HG02840 (cell line): ENCODE results near the gene NUBP2.
A peak's percentile ranks its signal among the peaks of the same experiment; 100 is the strongest.

Experiments used
- ATAC-seq: cut with Tn5 transposase; IDR thresholded peaks from one replicate; pipeline ENCODE4 v1.9.1; 2021; ENCODE audit warnings: mild to moderate bottlenecking, moderate library complexity, moderate number of reproducible peaks; ENCODE audit not compliant: unreplicated experiment, low FRiP score

The NUBP2 gene

DNA sequence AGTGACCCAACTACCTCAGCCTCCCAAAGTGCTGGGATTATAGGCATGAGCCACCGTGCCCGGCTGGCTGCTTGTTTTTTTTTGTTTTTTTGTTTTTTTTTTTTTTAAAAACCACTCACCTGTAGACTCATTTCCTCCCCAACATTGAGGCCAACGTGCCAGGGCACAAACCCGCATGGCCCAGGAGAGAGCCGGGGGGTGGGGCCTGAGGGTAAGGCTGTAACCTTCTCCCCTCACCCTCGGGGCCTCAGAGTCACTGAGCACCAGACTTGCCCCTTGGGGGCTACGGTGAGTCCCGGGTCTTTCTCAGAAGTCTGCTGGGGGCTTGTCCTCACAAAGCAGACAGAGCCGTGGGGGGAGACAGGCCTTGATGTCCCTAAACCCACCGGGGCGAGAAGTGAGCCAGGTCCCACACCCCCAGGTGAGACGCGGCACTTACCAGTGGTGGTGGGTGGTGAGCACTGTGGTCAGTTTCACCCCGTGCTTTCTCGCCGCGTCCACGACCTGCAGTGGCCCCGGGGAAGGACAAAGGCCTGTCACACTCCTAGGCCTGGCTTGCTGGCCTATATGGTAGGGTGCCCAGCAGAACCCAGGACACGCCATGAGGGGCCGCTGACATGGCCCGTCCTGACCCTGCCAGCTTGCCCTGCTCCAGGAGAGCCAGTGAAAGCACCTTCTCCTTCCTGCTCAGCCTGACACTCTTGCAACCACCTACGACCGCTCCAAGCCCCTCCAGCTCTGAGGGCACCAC, 39.3 kb downstream of the NUBP2 start:
- no peak for ATAC-seq

DNA sequence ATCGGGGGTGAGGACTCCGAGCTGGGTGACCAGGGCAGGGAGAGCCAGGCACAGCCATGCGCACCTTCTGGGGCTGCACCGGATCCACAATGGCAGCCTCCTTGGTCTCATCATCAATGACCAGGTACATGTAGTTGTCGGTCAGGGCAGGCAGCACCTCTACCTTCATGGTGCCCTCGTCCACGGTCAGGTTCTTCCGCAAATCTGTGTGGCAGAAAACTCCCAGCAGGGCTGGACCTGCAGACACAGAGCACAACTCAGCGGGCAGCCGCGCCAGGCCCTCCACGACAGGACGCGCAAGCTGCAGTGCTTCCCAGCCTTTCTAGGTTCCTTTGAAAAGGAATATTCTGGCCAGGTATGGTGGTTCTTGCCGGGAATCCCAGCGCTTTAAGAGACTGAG, 40.0 kb downstream of the NUBP2 start:
- ATAC-seq, result no peak

DNA sequence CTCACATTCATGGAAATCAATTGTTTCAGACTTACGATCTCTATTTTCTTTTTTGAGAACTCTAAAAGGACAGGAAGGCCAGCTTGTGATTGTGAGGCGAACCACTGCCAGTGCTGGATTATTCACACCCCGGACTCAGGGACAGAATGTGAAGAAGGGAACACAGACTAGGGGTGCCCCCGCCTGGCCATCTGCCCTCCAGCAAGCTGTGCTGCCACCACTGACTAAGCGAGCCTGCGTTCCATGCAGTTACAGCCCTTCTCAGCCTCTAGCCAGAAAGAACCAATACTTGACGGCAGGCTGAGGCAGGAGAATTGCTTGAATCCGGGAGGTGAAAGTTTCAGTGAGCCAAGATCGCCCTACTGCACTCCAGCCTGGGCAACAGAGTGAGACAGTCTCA, 41.1 kb downstream of the NUBP2 start:
- ATAC-seq, result no peak

DNA sequence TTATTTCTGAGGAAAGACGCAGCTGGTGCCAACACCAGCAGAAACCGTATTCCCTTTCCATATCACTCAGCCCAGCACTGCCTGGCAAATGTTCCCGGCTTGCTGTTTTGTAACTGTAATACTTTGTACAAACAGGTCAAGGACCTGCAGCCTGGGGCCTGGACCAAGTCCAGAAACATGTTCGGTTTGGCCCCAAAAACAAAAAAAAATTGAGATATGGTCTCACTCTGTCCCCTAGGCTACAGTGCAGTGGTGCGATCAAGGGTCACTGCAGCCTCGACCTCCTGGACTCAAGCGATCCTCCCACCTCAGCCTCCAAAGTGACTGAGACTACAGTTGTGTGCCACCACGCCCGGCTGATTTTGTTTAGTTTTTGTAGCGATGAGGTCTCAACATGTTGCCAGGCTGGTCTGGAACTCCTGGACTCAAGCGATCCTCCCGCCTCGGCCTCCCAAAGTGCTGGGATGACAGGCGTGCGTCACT, 42.7 kb downstream of the NUBP2 start:
- no peak for ATAC-seq

DNA sequence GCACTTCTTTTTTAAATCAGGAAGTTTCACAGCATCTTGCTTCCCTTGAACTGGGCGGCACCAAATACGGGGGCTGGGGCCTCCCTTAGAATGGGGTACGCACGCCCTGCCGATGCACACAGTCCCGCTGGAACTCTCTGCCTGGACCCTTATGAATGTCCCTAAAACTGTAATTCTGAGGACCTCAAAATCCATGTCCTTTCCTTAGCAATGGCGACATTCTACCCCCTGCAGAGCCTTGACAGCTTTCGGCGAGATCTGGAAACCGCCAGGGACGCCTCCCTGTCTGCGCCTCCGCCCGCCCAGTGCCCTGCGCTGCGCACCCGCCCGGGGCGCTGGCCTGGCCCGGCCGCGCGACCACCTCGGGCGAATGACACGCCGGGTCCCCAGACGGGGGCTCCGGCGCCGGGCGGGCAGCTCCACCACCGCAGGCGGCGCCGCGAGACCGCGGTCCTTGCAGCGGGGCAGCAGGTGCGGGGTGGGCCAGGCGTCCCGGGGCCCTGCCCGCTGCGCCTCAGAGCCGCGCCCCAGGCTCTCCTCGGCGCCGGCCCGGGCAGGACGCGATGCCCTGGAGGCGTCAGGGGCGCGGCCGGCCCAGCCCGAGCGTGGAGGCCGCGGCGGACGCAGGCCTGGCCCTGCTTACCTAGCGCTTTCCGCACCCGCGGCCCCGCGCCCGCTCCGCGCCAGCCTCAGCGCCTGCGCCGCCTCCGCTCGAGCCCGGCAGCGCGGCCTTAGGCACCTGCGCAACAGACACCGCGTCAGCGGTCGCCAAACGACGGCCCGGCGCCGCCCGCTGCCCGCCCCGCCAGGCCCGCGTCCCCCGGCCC, 43.3 kb downstream of the NUBP2 start:
- peak; percentile 45 for ATAC-seq

DNA sequence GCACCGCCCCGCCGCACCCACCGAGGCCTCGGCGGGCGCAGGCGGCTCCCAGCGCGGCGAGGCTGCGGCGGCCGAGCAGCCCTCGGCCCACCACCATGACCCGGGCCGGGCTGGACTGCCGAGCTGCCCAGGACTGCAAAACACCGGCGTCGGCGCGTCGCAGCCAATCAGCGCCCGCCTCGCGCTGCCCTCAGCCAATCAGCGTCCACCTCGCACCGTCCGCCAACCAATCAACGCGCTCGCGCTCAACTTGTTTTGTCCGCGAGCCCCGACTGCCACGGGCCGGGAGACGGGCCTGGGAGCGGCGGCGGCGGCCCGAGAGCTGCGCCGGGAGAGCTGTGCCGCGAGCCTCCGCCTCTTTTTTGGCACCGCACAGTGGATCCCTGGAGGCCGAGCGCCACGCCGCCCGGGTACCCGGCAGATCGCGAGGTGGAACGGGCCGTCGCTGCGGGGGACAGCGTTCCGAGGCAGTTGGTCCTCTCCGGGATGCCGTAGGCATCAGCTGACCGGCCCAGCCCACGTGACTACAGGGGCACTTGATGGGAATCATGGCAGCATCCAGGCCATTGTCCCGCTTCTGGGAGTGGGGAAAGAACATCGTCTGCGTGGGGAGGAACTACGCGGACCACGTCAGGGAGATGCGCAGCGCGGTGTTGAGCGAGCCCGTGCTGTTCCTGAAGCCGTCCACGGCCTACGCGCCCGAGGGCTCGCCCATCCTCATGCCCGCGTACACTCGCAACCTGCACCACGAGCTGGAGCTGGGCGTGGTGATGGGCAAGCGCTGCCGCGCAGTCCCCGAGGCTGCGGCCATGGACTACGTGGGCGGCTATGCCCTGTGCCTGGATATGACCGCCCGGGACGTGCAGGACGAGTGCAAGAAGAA, 44.2 kb downstream of the NUBP2 start, which contains the start of the genes FAHD1 and HAGH:
FAHD1 (plus strand) TSS at position 516 of the 883 bp plus-strand sequence; CDS start at position 549, 33 bp downstream.
HAGH (minus strand) TSS at position 135 of the 883 bp plus-strand sequence; CDS start at position 97, 38 bp downstream.
- ATAC-seq, result peak; percentile 85

DNA sequence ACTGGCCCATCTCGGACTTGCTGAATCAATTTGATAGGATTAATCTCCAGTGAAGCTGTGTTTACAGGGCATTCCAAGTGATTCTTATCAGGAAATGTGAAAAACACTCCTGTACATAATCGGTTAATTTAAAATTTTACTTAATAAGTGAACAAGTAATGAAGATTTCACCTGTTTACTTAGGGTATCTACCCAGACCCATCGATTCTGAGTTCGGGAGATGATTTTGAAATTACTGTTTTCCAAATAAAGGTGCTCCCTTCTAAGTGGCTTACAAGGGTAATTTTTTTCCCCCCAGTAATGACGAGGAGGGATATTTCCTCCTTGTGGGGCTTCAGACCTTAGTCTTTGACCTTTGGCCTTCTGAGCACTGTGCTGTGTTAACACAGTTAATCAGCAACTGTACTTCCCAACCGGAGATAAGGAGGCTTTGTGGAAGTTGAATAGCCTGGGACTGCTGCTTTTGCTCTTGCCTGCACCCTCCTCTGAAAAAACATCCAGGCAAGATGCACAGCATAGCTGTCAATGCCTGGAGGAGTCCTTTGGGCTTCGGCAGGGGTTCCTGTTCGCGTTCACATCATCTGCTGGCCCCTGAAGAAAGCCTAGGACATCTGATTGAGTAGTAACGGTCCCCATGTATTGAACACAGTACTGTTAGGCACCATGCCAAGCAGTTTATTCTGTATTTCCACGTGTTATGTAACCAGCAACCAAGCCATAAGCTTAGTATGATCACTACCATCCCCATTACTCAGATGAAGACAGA, 46.1 kb downstream of the NUBP2 start:
- ATAC-seq, result no peak

DNA sequence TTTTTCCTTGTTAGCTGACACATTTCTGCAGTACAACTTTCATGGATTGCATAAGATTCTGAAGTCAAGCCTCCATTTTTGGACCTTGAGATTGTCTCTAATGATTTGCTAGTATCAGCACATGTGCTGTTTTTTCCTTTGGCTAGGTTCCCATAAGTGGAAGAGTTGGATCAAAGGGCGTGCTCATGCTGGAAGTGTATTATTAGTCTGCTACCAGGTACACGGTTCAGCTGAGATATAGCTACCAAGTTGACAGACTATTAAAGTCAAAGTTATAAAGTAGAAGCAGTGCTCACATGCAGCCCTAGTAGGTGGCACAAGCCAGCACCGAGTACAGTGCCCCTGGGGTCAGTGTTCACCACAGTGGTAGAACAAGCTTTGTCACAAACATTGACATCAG, 47.5 kb downstream of the NUBP2 start:
- no peak for ATAC-seq

DNA sequence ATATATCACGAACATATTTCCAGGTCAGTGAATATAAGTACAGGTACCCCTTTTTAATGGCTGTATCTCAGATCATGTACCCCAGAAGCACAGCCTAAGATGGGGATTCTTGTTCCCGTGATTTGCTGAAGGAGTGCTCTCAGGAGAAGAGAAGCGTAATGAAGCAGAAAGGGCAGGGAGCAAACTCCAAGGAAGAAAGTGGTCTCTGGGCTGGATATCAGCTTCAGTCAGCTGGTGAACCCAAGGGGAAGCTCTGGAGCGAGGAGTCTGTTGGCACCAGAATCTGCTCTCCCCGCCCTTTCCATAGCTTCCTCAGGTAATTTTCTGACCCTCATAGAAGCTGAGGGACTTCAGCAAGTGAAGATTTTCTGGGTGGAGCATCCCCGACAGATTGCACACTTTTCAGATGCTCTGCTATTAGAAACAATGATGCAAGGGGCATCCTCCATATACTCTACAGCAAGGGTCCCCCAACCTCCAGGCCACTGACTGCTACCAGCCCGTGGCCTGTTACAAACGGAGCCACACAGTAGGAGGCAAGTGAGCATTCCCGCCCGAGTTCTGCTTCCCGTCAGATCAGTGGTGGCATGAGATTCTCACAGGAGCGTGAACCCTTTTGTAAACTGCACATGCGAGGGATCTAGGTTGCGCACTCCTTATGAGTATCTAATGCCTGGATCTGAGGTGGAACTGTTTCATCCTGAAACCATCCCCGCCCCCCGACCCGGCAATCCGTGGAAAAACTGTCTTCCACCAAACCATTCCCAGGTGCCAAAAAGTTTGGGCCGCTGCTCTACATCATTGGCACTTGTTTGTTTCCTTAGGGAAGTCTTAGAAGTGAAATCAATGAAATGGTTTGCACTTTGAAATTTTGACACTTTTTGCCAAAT, 48.7 kb downstream of the NUBP2 start:
- no peak for ATAC-seq

DNA sequence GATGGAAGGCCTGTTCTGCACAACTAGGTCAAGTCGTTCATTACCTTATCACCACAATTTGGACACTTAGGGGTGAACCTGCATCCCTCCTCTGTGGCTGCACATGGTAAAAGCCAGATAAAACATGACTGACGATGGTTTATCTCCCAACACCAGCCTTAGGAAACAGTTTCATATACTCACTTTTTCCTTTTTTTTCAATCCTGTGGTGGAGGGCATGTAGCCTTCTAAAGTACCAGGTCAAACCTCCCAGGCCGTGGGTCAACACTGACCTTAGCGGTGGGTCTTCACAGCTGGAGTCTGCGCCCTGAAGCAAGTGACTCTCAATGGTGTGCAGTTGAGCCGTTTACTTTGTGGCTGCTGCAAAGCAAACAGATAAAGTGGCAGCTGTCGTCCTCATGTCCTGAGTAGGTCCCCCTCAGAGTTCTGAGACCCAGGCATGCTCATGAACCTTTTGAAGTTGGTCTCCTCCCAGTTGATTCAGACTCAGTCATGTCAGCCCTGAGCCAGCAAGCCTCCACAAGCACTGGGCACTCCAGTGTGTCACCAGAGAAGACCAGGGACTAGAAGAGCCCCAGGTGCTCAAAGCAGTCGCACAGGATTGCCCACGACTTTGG, 50.2 kb downstream of the NUBP2 start:
- ATAC-seq, result no peak

DNA sequence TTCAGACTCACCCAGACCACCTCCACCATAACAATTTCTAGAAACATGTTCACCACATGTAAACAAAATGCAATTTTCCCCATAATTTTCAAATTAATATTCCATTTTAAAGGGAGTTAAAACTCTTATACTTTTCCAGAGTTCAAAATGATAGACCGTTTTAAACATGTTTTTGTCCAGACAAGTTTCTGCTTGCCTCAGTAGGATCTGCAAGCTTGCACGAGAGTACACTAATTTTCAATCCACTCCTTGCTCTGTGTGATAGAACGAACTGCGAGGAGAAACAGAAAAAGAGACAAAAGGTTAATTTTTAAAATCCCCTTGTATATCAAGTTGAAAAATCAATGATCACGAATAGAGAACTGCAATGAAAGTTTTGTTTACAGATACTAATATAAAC, 51.3 kb downstream of the NUBP2 start:
- ATAC-seq, result no peak
